Memory B cell (primary cell): Measurements from ENCODE around the gene SLC12A7.

Experiments used
- ATAC-seq: fragments of 150-1000 bp; cut with Tn5 transposase; 2 replicates; pipeline ENCODE4 v1.10.0; 2021; ENCODE audit warnings: low read depth, mild to moderate bottlenecking, moderate library complexity
- DNase-seq, 2 donors: peaks; one replicate each; pipeline ENCODE4 v3.0.0; 2022; ENCODE audit warnings: low spot score in 2 of 2
- H3K27ac Mint-ChIP-seq: one replicate; pipeline ENCODE4 v1.8.0; 2022; ENCODE audit warnings: mild to moderate bottlenecking, moderate library complexity, mixed read lengths
- H3K27me3 Mint-ChIP-seq: one replicate; pipeline ENCODE4 v1.8.0; 2022; ENCODE audit warnings: mixed read lengths
- H3K36me3 Mint-ChIP-seq: one replicate; pipeline ENCODE4 v1.8.0; 2022; ENCODE audit warnings: mild to moderate bottlenecking, mixed read lengths
- H3K4me1 Mint-ChIP-seq: one replicate; pipeline ENCODE4 v1.8.0; 2022; ENCODE audit warnings: mixed read lengths
- H3K4me3 Mint-ChIP-seq: one replicate; pipeline ENCODE4 v1.8.0; 2022; ENCODE audit warnings: mild to moderate bottlenecking, moderate library complexity, mixed read lengths
- H3K9me3 Mint-ChIP-seq: one replicate; pipeline ENCODE4 v1.8.0; 2022; ENCODE audit warnings: mixed read lengths

The SLC12A7 gene

GRCh38 chr5:1125030-1125357 is 13.1 kb upstream of the SLC12A7 start:
- ATAC-seq: no peak

GRCh38 chr5:1124205-1125029 is 12.6 kb upstream of the SLC12A7 start:
- Mint-ChIP-seq H3K36me3 (no peaks in the 10 kb centered on the region), H3K9me3 (no peaks in the 10 kb centered on the region), H3K27me3 (no peaks in the 10 kb centered on the region), H3K4me1 (peaks cover 2% of the 10 kb centered on the region), H3K4me3 (no peak overlapping the region), H3K27ac (no peak overlapping the region)
- ATAC-seq: no peak
- no peak for DNase-seq

More at GRCh38 chr5:1125030-1125357, 13.1 kb upstream of the SLC12A7 start:
- Mint-ChIP-seq H3K9me3 (no peaks in the 10 kb centered on the region), H3K4me3 (no peak overlapping the region), H3K27me3 (no peaks in the 10 kb centered on the region), H3K36me3 (no peaks in the 10 kb centered on the region), H3K27ac (no peak overlapping the region), H3K4me1 (peaks cover 2% of the 10 kb centered on the region)
- DNase-seq: no peak

- no peaks in the 10 kb centered on the region for H3K27me3 Mint-ChIP-seq
- ATAC-seq (no peak), DNase-seq (no peak)
- no peak overlapping the region for H3K27ac Mint-ChIP-seq
- H3K4me3 Mint-ChIP-seq: no peak overlapping the region
- H3K4me1 Mint-ChIP-seq: peaks cover 2% of the 10 kb centered on the region
- no peaks in the 10 kb centered on the region for H3K36me3 Mint-ChIP-seq
- H3K9me3 Mint-ChIP-seq: no peaks in the 10 kb centered on the region
Observed at GRCh38 chr5:1123418-1124147, 11.7 kb upstream of the SLC12A7 start.

- H3K36me3 Mint-ChIP-seq: no peaks in the 10 kb centered on the region
- H3K9me3 Mint-ChIP-seq: no peaks in the 10 kb centered on the region
- peaks cover 4% of the 10 kb centered on the region for H3K4me1 Mint-ChIP-seq
- no peak overlapping the region for H3K27ac Mint-ChIP-seq
- ATAC-seq: no peak
- DNase-seq: no peak
- H3K4me3 Mint-ChIP-seq: no peak overlapping the region
- no peaks in the 10 kb centered on the region for H3K27me3 Mint-ChIP-seq
Observed at GRCh38 chr5:1122511-1123294, 10.8 kb upstream of the SLC12A7 start.

GRCh38 chr5:1121891-1122290 is 10.0 kb upstream of the SLC12A7 start:
- DNase-seq: no peak
- ATAC-seq: no peak
- no peak overlapping the region for H3K4me3 Mint-ChIP-seq

GRCh38 chr5:1121044-1121443 is 9.2 kb upstream of the SLC12A7 start:
- Mint-ChIP-seq H3K4me1 (peaks cover 4% of the 10 kb centered on the region), H3K27me3 (no peaks in the 10 kb centered on the region), H3K27ac (no peak overlapping the region), H3K36me3 (no peaks in the 10 kb centered on the region), H3K9me3 (no peaks in the 10 kb centered on the region), H3K4me3 (no peak overlapping the region)
- no peak for DNase-seq
- no peak for ATAC-seq

More at GRCh38 chr5:1121891-1122290, 10.0 kb upstream of the SLC12A7 start:
- no peaks in the 10 kb centered on the region for H3K36me3 Mint-ChIP-seq
- H3K27ac Mint-ChIP-seq: no peak overlapping the region
- no peaks in the 10 kb centered on the region for H3K27me3 Mint-ChIP-seq
- peaks cover 4% of the 10 kb centered on the region for H3K4me1 Mint-ChIP-seq
- no peaks in the 10 kb centered on the region for H3K9me3 Mint-ChIP-seq

GRCh38 chr5:1120236-1120999 is 8.6 kb upstream of the SLC12A7 start:
- Mint-ChIP-seq H3K27ac (no peak overlapping the region), H3K9me3 (no peaks in the 10 kb centered on the region), H3K4me1 (peaks cover 4% of the 10 kb centered on the region), H3K36me3 (no peaks in the 10 kb centered on the region), H3K4me3 (no peak overlapping the region), H3K27me3 (no peaks in the 10 kb centered on the region)
- no peak for DNase-seq
- ATAC-seq: no peak

GRCh38 chr5:1119312-1119831 is 7.5 kb upstream of the SLC12A7 start:
- no peak for ATAC-seq
- no peaks in the 10 kb centered on the region for H3K27me3 Mint-ChIP-seq
- H3K4me3 Mint-ChIP-seq: no peak overlapping the region
- H3K9me3 Mint-ChIP-seq: no peaks in the 10 kb centered on the region
- no peak for DNase-seq
- H3K27ac Mint-ChIP-seq: no peak overlapping the region
- no peaks in the 10 kb centered on the region for H3K36me3 Mint-ChIP-seq
- peaks cover 4% of the 10 kb centered on the region for H3K4me1 Mint-ChIP-seq

- ATAC-seq: no peak
- H3K9me3 Mint-ChIP-seq: no peaks in the 10 kb centered on the region
- no peak for DNase-seq
- no peak overlapping the region for H3K27ac Mint-ChIP-seq
- H3K4me3 Mint-ChIP-seq: no peak overlapping the region
- no peaks in the 10 kb centered on the region for H3K36me3 Mint-ChIP-seq
- no peaks in the 10 kb centered on the region for H3K27me3 Mint-ChIP-seq
- peaks cover 4% of the 10 kb centered on the region for H3K4me1 Mint-ChIP-seq
Observed at GRCh38 chr5:1118738-1119137, 6.9 kb upstream of the SLC12A7 start.

GRCh38 chr5:1118231-1118698 is 6.4 kb upstream of the SLC12A7 start:
- Mint-ChIP-seq H3K27ac (no peak overlapping the region), H3K4me3 (no peak overlapping the region), H3K9me3 (no peaks in the 10 kb centered on the region), H3K36me3 (no peaks in the 10 kb centered on the region), H3K4me1 (peaks cover 4% of the 10 kb centered on the region), H3K27me3 (no peaks in the 10 kb centered on the region)
- ATAC-seq (no peak), DNase-seq (no peak)

GRCh38 chr5:1116977-1117376 is 5.1 kb upstream of the SLC12A7 start:
- no peak for DNase-seq
- Mint-ChIP-seq H3K4me3 (no peak overlapping the region), H3K27me3 (no peaks in the 10 kb centered on the region), H3K27ac (no peak overlapping the region), H3K36me3 (no peaks in the 10 kb centered on the region), H3K9me3 (no peaks in the 10 kb centered on the region), H3K4me1 (peaks cover 10% of the 10 kb centered on the region)
- ATAC-seq: no peak

- peaks cover 10% of the 10 kb centered on the region for H3K4me1 Mint-ChIP-seq
- no peak overlapping the region for H3K4me3 Mint-ChIP-seq
- H3K27me3 Mint-ChIP-seq: no peaks in the 10 kb centered on the region
- ATAC-seq (no peak), DNase-seq (no peak)
- no peak overlapping the region for H3K27ac Mint-ChIP-seq
- no peaks in the 10 kb centered on the region for H3K9me3 Mint-ChIP-seq
- H3K36me3 Mint-ChIP-seq: no peaks in the 10 kb centered on the region
Observed at GRCh38 chr5:1116109-1116740, 4.4 kb upstream of the SLC12A7 start.
